Measurements from ENCODE around the gene MED27.

MED27 gene

DNA sequence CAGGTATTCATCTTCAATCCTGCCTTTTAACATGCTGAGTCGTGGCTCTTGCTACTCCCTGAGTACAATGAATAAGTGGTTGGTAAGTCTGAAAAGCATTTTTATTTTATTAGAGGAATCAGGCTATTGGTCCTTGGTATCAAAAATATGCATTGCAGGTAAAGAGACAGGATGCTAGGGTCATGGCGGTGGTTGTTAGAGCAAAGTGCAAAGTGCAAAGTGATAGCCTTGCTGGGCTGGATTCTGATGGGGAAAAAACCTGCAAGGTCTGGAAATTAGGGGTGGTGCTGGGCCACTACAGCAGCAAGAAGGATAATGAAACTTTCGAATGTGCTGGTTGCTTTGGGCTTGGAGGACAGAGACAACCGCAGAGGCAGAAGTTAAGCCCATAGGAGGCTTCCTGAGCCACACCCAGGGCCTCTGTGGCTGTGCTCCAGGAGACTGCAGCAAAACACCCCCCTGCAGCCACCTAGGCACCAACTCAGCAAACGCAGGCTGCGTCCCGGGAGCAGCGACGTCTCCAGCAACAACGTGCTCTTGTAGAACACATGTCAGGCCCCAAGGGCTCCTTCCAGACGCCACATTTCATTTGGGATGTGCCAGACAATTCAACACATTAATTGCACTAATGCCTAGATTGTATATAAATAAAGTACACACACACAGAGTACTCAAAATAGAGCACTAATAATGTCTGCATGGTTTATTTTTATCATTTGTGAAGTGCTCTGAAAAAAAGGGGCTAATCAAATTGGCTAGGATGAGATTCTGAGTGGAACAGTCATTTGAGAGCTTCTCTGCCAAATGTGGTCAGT, 190.0 kb downstream of the MED27 start:
- no peak for DNase-seq (ENCODE audit: low read depth in 2 of 2, low spot score in 1 of 2)

- no peak for DNase-seq (ENCODE audit: low read depth in 2 of 2, low spot score in 1 of 2)
These were observed 190.7 kb downstream of the MED27 start for GRCh38 chr9:131888923-131889322.

DNA sequence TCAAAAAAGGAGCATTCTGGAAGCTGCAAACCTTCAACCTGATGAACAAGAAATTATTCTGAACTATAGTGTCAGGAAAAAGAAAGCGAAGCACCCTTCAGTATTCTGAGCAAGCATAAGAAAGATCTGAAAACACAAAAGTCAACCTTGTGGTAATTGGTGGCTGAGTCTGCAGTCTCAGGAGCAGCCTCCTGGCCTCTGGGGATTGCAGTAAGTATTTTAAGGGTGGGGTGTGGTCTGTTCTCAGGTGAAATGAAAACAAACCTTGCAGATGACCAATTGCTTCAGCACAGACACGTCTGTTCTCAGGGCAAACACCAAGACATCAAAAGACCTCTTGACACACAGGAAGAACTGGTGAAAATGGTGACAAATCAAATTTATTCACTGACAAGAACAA, 192.0 kb downstream of the MED27 start:
- DNase-seq (ENCODE audit: low read depth in 2 of 2, low spot score in 1 of 2) = no peak

- no peak for DNase-seq (ENCODE audit: low read depth in 2 of 2, low spot score in 1 of 2)
These were observed 192.8 kb downstream of the MED27 start for GRCh38 chr9:131886826-131887225.

DNA sequence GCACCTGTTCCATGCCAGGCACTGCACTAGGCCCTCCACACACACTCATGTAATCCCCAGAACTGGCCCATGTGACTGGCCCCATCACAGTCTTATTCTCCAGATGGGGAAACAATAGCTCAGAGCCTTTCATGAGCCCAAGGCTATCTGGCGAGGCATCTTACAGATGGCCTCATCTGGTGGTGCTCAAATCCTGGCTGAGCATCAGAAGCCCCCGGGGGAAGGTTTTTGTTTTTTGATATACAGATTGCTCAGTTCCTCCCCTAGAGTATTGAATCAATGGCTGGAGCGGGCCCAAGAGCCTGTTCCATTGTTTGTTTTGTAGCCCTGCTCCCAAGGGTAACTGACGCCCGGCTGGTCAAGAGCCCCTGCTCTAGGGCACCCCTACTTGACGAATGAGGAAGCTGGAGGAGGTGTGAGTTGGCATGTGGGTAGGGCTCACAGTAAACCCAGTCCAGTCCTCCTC, 194.5 kb downstream of the MED27 start:
- DNase-seq (ENCODE audit: low read depth in 2 of 2, low spot score in 1 of 2) = no peak

- DNase-seq (ENCODE audit: low read depth in 2 of 2, low spot score in 1 of 2) = no peak
These were observed 195.4 kb downstream of the MED27 start for GRCh38 chr9:131884222-131884621.

GRCh38 chr9:131880833-131881583, 198.7 kb downstream of the MED27 start:
- no peak for DNase-seq (ENCODE audit: low read depth in 2 of 2, low spot score in 1 of 2)

GRCh38 chr9:131879911-131880290, 199.8 kb downstream of the MED27 start:
- no peak for DNase-seq (ENCODE audit: low read depth in 2 of 2, low spot score in 1 of 2)

DNA sequence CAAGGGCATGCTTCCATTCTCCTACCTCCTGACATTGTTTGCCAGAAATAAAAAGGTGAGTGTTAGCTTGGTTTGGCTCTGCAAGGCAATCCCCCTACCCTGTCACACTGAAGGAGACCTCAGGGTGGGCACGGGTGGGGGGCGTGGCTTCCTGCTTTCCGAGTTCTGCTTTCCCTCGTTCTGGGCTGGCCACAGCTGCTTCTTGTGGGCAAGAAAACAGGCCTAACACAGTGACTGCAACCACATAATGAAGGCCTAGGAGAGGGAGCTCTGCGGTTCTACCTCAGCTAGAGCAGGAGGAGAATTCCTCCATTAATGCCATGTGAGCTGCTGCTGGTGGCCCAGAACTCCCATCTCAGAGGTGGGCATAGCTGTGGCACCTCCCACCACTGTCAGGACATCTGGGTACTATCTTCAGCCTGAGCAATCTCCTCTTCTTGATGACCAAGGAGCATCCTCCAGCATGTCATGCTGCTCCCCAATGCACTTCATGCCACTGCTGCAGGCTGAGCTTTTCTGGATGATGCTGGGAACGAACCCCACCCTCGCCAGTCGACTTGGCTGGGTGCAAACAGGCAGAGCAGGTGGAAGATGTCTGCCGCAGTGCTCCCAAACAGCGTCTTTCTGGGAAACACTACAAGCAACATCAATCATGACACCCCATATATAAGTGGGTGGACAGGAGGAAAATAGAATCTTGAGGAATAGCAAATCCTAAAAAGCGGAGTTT, 200.3 kb downstream of the MED27 start:
- DNase-seq (ENCODE audit: low read depth in 2 of 2, low spot score in 1 of 2) = no peak

DNA sequence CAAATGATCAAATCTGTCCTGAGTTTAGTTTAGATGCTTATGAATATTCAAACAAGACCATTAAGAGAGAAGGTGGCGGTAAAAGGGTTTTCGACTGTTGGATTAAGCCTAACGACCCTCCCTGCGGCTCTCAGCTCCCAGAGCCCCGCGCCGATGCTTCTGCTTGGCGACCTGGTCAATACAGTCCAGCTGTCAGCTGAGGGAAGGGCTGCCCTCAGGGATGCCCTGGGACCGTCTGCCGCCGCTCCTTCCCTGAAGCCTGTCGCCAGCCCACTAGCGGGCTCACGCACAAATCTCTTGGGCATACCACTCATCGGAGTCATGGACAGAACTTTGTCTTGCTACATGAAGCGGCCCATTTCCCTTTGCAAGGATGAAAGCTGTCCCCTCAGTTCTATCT, 203.2 kb downstream of the MED27 start:
- DNase-seq (ENCODE audit: low read depth in 2 of 2, low spot score in 1 of 2) = no peak

GRCh38 chr9:131875828-131876485, 203.7 kb downstream of the MED27 start:
- no peak for DNase-seq (ENCODE audit: low read depth in 2 of 2, low spot score in 1 of 2)

DNA sequence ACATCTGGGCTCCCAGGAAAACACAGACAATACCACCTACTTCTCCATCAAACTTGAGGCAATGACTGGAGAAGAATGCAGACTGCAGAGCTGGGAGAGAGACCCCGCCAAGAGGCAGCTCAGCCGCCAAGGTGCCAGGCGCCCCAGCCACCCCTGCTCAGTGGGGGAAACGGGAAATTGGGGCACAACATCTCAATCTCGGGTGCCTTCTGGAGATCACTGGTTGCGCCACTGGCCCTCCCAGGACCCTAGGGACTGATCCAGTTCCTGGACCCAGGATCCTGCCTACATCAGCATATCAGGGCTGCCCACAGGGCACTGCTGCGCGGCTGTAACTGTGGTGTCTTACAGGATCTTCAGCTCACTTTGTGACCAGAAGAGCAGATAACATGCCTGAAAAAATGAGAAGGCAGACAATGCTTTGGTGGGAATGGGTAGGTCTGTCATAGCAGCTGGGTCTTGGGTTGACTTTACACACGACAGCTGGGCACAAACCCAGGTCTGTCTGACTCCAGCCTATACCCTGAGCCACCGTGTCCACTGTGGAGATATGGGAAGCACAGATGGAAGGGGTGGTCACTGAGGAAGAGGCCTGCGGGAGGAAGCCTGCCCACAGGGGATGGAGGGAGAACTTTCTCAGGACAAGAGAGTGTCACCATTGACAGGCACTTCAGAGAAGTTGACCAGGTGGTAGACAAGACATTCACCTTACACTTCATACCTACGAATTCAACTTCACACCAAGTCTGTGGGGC, 204.6 kb downstream of the MED27 start:
- DNase-seq (ENCODE audit: low read depth in 2 of 2, low spot score in 1 of 2) = no peak

- DNase-seq (ENCODE audit: low read depth in 2 of 2, low spot score in 1 of 2) = no peak
These were observed 205.2 kb downstream of the MED27 start for GRCh38 chr9:131874447-131874846.

- no peak for DNase-seq (ENCODE audit: low read depth in 2 of 2, low spot score in 1 of 2)
These were observed 205.7 kb downstream of the MED27 start for GRCh38 chr9:131873891-131874440.

DNA sequence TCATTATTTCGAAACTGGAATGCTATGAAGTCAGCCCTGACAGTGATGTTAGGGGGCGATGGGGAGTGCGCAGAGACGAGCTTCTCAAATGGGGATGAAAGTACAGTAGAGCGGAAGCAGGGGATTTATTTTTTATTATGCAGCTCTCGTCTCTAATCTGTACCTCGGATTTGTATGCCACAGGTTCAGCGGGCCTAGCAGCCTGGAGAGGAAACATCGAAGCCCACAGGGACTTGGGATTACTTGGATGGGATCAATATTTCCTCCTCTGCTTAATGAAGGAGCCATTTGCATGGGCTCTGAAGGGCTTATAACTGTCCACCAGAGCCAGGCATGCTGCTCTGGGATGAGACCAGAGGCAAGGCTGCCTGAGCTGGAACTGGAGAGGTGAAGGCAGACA, 206.3 kb downstream of the MED27 start:
- no peak for DNase-seq (ENCODE audit: low read depth in 2 of 2, low spot score in 1 of 2)

DNA sequence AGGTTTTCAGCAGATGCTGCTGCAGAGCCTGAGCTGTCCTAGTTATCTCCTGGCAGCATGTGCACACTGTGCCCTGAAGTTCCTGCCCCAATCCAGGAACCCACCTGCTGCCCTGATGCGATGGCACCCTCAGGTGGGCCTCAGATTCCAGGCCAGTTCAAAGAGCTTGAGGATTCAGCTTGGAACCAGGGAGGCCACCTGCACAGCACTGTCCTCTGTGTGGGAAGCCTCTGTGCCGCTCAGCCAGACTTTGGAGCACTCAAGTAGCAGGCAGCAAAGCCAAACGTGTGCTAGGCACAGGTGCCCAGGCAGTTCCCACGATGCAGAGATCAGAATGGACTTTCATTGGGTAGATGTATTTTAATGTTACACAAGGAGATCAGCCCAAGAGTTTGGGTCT, 207.0 kb downstream of the MED27 start:
- no peak for DNase-seq (ENCODE audit: low read depth in 2 of 2, low spot score in 1 of 2)

DNA sequence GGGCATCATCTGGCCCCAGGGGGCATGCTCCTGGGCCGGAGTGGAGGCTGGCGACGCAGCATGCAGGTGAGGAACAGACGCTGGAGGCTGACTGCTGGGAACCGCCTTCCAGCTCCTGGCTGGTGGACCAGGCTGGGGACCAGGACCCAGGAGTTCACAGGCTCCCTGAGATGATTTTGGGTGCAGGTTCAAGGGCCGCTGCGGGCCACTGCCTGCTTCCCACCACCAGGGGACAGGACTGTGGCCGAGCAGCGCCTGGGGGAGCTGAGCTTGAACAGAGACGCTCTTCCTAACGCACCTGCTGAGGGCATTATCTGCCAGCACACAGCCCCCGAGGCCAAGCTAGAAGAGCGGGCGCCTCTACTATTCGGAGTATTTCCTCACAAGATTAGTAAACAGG, 207.7 kb downstream of the MED27 start:
- DNase-seq (ENCODE audit: low read depth in 2 of 2, low spot score in 1 of 2) = no peak

GRCh38 chr9:131870156-131870555, 209.5 kb downstream of the MED27 start:
- DNase-seq (ENCODE audit: low read depth in 2 of 2, low spot score in 1 of 2) = no peak

- DNase-seq (ENCODE audit: low read depth in 2 of 2, low spot score in 1 of 2) = no peak
These were observed 210.3 kb downstream of the MED27 start for GRCh38 chr9:131869348-131869747.

GRCh38 chr9:131868766-131869165, 210.9 kb downstream of the MED27 start:
- no peak for DNase-seq (ENCODE audit: low read depth in 2 of 2, low spot score in 1 of 2)
